HepG2 (cell line): ENCODE measurements around the gene INAFM1. TPM values are rescaled to one million over a fixed set of nuclear protein-coding genes. Genes with fewer than 3 reads are reported as not detected.
A peak's percentile ranks its signal among the peaks of the same experiment; 100 is the strongest.

ENCODE experiments used
- ARID2 ChIP-seq: sonication (generic); formaldehyde crosslinking; IDR thresholded peaks from 2 replicates; pipeline ENCODE4 v1.8.1; 2022; ENCODE audit warnings: mild to moderate bottlenecking, missing genetic modification reagents, borderline replicate concordance
- ATF1 ChIP-seq: IDR thresholded peaks from 2 replicates; pipeline ENCODE4 v1.6.1; 2016; ENCODE audit warnings: mild to moderate bottlenecking, control low read depth
- CHD4 ChIP-seq: fragments of 200-600 bp; sonication (generic); IDR thresholded peaks from 2 replicates; pipeline ENCODE4 v1.7.0; 2017; ENCODE audit warnings: mild to moderate bottlenecking, low read length, borderline replicate concordance
- GABPA ChIP-seq, 2 experiments: IDR thresholded peaks; 2 replicates each; pipeline ENCODE4 v1.6.1; 2011 to 2016; ENCODE audit warnings: low read depth in 2 of 2, low read length in 1 of 2, missing biosample characterization in 1 of 2, missing genetic modification characterization in 1 of 2
- GATAD2A ChIP-seq: IDR thresholded peaks from 2 replicates; pipeline ENCODE4 v1.6.1; 2016
- GPN1 ChIP-seq: sonication (generic); formaldehyde crosslinking; IDR thresholded peaks from 2 replicates; pipeline ENCODE4 v1.5.1; 2020; ENCODE audit warnings: missing genetic modification reagents, borderline replicate concordance
- HHEX ChIP-seq: IDR thresholded peaks from 2 replicates; pipeline ENCODE4 v1.6.1; 2016; ENCODE audit warnings: control low read depth
- HMG20B ChIP-seq: conservative IDR thresholded peaks from 2 replicates; pipeline ENCODE4 v1.6.1; 2016; ENCODE audit warnings: missing genetic modification reagents, missing compliant biosample characterization
- HNF4A ChIP-seq: sonication (generic); formaldehyde crosslinking; IDR thresholded peaks from 2 replicates; pipeline ENCODE4 v1.4.0; 2020; ENCODE audit warnings: missing genetic modification reagents
- ISL2 ChIP-seq: sonication (generic); formaldehyde crosslinking; IDR thresholded peaks from 2 replicates; pipeline ENCODE4 v1.5.0; 2020; ENCODE audit warnings: missing genetic modification reagents
- JUNB ChIP-seq: sonication (generic); formaldehyde crosslinking; IDR thresholded peaks from 2 replicates; pipeline ENCODE4 v1.8.0; 2022; ENCODE audit warnings: missing genetic modification reagents, mild to moderate bottlenecking, borderline replicate concordance
- KAT7 ChIP-seq: IDR thresholded peaks from 2 replicates; pipeline ENCODE4 v1.6.1; 2018; ENCODE audit warnings: borderline replicate concordance, missing compliant biosample characterization
- MTA1 ChIP-seq: sonication (generic); formaldehyde crosslinking; IDR thresholded peaks from 2 replicates; pipeline ENCODE4 v1.4.0; 2020; ENCODE audit warnings: missing genetic modification reagents, mild to moderate bottlenecking, borderline replicate concordance
- NR2F1 ChIP-seq, 2 experiments: fragments of 450-650 bp in 1 of 2; formaldehyde crosslinking in 1 of 2; IDR thresholded peaks; 2 replicates each; pipeline versions ENCODE4 v1.5.0 to v1.6.1; 2016 to 2020; ENCODE audit warnings: mild to moderate bottlenecking in 1 of 2, missing compliant biosample characterization in 1 of 2, missing genetic modification reagents in 1 of 2, moderate library complexity in 1 of 2
- NR2F2 ChIP-seq: IDR thresholded peaks from 2 replicates; pipeline ENCODE4 v1.6.1; 2012; ENCODE audit warnings: low read depth, inconsistent platforms, borderline replicate concordance
- RXRA ChIP-seq: sonication (generic); formaldehyde crosslinking; IDR thresholded peaks from 2 replicates; pipeline ENCODE4 v1.5.1; 2020; ENCODE audit warnings: missing genetic modification reagents
- TBX2 ChIP-seq: sonication (generic); formaldehyde crosslinking; IDR thresholded peaks from 2 replicates; pipeline ENCODE4 v1.5.0; 2020; ENCODE audit warnings: missing genetic modification reagents, mild to moderate bottlenecking, borderline replicate concordance
- ZBTB38 ChIP-seq: sonication (generic); formaldehyde crosslinking; IDR thresholded peaks from 2 replicates; pipeline ENCODE4 v1.5.1; 2020; ENCODE audit warnings: mild to moderate bottlenecking, missing genetic modification reagents
- ZKSCAN8 ChIP-seq: IDR thresholded peaks from 2 replicates; pipeline ENCODE4 v1.6.1; 2016; ENCODE audit warnings: borderline replicate concordance, missing genetic modification reagents, missing compliant biosample characterization
- ZNF253 ChIP-seq: sonication (generic); formaldehyde crosslinking; IDR thresholded peaks from 2 replicates; pipeline ENCODE4 v1.8.0; 2022; ENCODE audit warnings: mild to moderate bottlenecking, missing genetic modification reagents, borderline replicate concordance
- ZNF563 ChIP-seq: sonication (generic); formaldehyde crosslinking; IDR thresholded peaks from 2 replicates; pipeline ENCODE4 v1.8.0; 2022; ENCODE audit warnings: mild to moderate bottlenecking, moderate library complexity, missing genetic modification reagents
- ZNF792 ChIP-seq: IDR thresholded peaks from 2 replicates; pipeline ENCODE4 v1.6.1; 2016
- polyA plus RNA-seq, 8 experiments: library from polyadenylated mRNA; depleted of rRNA in 3 of 8; stranded (reverse) in 7 of 8; unstranded in 1 of 8; fragments of >200 nt; fragmentation: Illumina TruSeq in 4 of 8; extraction: Trizol in 4 of 8; gene quantifications; 2 replicates each; pipeline versions ENCODE4 v1.2.1 to v1.2.3, GENCODE V29; 2011 to 2016; ENCODE audit warnings: low read depth in 4 of 8, missing spikeins in 1 of 8, mixed read lengths in 1 of 8; ENCODE audit not compliant: insufficient read depth in 1 of 8
- total RNA-seq, 5 experiments: library from RNA; depleted of rRNA; stranded (reverse); fragments of >200 nt; fragmentation: Illumina TruSeq; extraction: Trizol; gene quantifications; 2 replicates each; pipeline ENCODE4 v1.2.3, GENCODE V29; 2016; ENCODE audit warnings: low read depth in 1 of 5
- TF ChIP-seq, protein P1 (sequence below): sonication (generic); formaldehyde crosslinking; IDR thresholded peaks from 2 replicates; pipeline ENCODE4 v1.4.0; 2020; ENCODE audit warnings: mild to moderate bottlenecking, missing genetic modification reagents
- TF ChIP-seq, protein P2 (sequence below): sonication (generic); formaldehyde crosslinking; IDR thresholded peaks from 2 replicates; pipeline ENCODE4 v1.4.0; 2020; ENCODE audit warnings: mild to moderate bottlenecking, missing genetic modification reagents

Gene INAFM1
- total and polyA plus RNA-seq, 2 of the 13 experiments (the other 11 are each of a cell fraction or from before 2014, with no cell fraction given), result 0.88 to 1.9 TPM

- TF ChIP-seq, protein P1, sequence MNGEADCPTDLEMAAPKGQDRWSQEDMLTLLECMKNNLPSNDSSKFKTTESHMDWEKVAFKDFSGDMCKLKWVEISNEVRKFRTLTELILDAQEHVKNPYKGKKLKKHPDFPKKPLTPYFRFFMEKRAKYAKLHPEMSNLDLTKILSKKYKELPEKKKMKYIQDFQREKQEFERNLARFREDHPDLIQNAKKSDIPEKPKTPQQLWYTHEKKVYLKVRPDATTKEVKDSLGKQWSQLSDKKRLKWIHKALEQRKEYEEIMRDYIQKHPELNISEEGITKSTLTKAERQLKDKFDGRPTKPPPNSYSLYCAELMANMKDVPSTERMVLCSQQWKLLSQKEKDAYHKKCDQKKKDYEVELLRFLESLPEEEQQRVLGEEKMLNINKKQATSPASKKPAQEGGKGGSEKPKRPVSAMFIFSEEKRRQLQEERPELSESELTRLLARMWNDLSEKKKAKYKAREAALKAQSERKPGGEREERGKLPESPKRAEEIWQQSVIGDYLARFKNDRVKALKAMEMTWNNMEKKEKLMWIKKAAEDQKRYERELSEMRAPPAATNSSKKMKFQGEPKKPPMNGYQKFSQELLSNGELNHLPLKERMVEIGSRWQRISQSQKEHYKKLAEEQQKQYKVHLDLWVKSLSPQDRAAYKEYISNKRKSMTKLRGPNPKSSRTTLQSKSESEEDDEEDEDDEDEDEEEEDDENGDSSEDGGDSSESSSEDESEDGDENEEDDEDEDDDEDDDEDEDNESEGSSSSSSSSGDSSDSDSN, result peak; percentile 38; the same call in 1 of the 2 replicates
- TF ChIP-seq NR2F1 (CRISPR knock-in tag; IDR thresholded peaks at IDR 0.05) (peak; percentile 14 to 52; a peak in 2 of 4 replicates), RXRA (CRISPR knock-in tag) (peak; percentile 81; the same call in 1 of the 2 replicates), HNF4A (CRISPR knock-in tag) (peak; percentile 94), JUNB (peak; percentile 96), NR2F2 (peak; percentile 71; the same call in 1 of the 2 replicates), MTA1 (CRISPR knock-in tag) (peak; percentile 51; the same call in 1 of the 2 replicates), ZKSCAN8 (CRISPR knock-in tag) (peak; percentile 81), ZBTB38 (CRISPR knock-in tag) (peak; percentile 83), GATAD2A (peak; percentile 94), HMG20B (CRISPR knock-in tag) (peak; percentile 63; the same call in 1 of the 2 replicates), TBX2 (CRISPR knock-in tag) (peak; percentile 95), ATF1 (CRISPR knock-in tag) (peak; percentile 87), HHEX (CRISPR knock-in tag) (0 out of 2 replicates have a peak, but pooled peaks have one; percentile 44), ZNF563 (peak; percentile 62; the same call in 1 of the 2 replicates), CHD4 (0 out of 2 replicates have a peak, but pooled peaks have one; percentile 41), GABPA (IDR thresholded peaks at IDR 0.05; ENCODE audit: low read depth, low read length) (no peak), GABPA (CRISPR knock-in tag; IDR thresholded peaks at IDR 0.05; ENCODE audit: low read depth) (peak; percentile 53; the same call in 1 of the 2 replicates), GPN1 (CRISPR knock-in tag) (no peak), KAT7 (no peak), ARID2 (CRISPR knock-in tag) (no peak), ZNF792 (CRISPR knock-in tag) (peak; percentile 74), ZNF253 (CRISPR knock-in tag) (no peak), ISL2 (CRISPR knock-in tag) (peak; percentile 65)
- TF ChIP-seq, protein P2, sequence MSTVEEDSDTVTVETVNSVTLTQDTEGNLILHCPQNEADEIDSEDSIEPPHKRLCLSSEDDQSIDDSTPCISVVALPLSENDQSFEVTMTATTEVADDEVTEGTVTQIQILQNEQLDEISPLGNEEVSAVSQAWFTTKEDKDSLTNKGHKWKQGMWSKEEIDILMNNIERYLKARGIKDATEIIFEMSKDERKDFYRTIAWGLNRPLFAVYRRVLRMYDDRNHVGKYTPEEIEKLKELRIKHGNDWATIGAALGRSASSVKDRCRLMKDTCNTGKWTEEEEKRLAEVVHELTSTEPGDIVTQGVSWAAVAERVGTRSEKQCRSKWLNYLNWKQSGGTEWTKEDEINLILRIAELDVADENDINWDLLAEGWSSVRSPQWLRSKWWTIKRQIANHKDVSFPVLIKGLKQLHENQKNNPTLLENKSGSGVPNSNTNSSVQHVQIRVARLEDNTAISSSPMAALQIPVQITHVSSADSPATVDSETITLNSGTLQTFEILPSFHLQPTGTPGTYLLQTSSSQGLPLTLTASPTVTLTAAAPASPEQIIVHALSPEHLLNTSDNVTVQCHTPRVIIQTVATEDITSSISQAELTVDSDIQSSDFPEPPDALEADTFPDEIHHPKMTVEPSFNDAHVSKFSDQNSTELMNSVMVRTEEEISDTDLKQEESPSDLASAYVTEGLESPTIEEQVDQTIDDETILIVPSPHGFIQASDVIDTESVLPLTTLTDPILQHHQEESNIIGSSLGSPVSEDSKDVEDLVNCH (CRISPR knock-in tag), result no peak
These were observed 40.6 kb downstream of the INAFM1 start (continued) for GRCh38 chr19:47315125-47315821.
